ENCODE measurements around the gene COL1A1.

Gene COL1A1

DNA sequence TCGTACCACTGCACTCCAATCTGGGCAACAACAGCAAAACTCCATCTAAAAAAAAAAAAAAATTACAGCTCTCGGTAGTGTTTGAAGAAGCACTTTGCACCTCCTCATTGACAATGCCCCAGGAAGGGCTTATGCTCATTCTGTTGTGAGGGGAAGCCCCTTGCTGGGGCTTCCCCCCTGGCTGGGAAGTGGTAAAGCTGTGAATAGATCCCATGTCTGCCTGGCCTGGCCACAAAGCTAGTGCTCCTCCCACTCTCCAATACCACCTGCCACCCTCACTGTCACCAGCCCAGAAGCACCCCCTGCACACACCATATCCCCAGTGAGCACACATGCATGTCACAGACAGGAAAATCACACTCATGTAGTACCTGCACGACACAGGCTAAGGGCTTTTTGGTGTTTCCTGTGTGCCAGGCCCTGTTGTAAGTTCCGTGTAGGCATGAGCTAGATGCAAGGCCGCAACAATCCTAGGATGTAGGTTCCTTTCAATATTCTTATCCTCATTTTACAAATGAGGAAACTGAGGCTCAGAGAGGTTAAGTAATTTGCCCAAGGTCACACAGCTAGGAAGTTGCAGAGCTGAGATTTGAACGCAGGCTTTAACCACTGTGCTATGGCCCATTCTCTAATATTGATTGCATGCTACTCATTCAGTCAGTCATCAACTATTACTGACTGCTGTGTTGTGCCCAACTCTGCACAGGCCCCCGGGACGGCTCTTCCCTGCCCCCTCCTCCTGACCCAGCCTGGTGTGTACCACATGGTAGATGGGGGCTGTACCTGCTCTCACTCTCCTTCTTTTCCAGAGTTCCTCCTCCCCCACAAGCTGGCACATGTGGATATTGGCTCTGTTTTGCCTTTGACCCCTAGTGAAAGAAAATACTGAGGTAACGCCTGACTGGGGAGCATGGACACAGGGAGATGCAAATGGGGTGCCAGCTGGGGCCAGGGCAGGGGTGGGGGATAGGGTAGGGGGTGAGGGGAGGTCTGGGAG lies 11.9 kb upstream of the COL1A1 start:
- FAIRE-seq = no peak

DNA sequence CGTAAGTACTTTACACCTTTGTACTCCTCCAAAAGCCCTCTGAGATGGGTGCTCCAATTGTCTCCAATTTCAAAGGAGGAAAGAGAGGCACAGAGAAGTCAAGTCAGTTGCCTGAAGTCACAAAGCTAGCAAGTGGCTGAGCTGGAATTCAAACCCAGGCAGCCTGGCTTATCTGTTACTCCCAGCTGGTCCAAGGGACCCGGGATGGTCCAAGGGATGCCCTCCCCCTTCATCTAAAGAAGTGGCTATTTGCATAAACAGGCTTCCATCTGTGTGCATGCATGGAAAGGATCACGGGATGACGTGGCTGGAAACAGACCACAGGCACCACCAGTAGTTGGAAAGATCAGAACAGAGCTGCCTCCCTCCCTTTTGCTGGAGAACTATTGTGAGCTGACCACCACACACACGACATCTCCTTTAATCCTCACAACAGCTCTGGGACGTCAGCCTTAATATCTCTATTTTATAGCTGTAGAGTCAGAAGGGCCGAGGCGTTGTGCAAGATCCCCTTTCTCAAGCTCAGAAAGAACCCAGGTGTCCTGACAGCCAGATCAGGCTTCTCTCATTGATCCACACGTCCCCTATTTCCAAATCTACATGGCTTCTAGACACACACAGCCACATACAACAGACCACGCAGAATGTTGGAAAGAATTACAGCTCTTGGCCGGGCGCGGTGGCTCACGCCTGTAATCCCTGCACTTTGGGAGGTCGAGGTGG lies 10.9 kb upstream of the COL1A1 start:
- no peak for FAIRE-seq

DNA sequence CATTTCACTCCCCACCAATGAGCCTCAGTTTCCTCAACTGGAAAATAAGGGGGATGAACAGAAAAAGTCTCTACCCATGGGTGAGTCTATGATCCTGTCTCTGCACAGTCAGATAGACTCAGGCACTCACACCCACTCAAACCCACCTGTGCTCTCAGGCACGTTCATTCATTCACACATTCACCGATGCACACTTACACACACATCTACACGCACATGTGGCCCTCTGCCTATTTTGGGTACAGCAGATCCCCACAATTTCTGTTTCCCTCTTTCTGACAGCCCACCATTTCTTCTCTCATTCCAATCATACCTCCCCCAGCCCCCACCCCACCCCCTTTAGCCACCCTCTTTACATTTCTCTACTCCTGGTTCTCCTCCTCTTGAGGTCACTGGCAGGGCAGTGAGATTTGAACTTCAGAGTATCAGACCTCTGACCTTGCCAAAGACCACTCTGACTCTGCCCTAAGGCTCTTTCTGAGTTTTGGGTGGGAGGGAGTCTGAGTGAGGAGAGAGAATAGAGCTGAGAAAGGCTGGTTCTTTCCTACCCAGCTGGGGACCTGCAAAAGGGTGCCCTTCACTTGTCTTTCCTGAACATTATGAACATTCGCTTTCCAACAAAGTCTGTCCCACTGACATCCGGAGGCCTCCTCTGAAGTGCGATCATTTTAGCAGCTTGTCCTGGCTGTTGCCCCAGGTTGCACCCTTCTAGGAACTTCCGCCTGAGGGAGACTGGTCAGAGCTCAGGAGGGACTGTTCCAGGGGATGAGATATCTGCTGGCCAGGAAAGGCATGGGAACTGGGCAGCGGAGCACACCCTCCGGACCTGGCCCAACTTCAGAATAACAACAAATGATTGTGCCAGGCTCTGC lies 10.1 kb upstream of the COL1A1 start:
- FAIRE-seq = no peak

DNA sequence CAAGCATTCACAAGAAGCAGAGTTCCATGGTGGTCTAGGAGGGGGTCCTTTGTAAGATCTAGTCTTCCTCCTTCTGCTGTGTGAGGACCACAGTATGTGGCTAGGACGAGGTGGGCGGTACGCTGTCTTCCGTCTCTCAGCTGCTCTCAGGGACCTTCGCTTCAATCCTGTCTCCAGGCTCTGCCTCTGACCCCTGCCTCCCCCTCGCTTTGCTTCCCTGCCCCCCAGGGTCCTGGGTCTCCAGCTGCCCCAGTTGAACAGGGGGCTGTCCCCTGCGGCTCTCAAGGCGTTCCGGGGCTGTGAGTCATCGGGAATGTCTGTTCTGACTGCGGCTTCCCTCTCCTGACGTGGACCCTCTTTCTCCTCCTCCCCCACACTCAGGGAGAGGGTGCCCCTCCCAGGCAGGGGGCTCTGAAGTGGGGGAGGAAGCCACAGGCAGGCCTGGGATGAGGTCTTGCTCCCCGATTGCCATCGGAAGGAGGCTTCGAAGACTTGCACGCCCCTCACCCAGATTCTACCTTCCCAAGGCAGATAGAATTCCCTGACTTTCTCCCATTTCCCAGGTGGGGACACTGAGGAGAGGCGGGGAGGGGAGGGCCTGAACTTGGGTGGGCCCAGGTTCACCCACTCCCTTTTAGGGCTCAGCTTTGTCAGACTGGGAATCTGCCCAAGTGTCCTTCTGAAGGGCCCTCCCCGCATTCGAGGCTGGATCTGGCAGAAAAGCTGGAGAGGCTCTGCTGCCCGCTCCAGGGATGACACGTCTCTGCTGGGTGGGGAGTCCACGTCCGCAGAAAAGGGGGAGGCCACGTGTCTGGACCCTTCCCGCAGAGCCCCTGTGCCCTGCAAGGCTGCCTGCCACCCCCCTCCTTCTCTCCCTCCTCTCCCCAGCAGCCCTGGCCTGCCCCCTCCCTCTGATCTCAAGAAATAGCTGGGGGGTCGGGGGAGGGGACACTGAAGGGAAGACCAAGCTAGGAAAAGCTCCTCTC lies 9.1 kb upstream of the COL1A1 start:
- no peak for FAIRE-seq

DNA sequence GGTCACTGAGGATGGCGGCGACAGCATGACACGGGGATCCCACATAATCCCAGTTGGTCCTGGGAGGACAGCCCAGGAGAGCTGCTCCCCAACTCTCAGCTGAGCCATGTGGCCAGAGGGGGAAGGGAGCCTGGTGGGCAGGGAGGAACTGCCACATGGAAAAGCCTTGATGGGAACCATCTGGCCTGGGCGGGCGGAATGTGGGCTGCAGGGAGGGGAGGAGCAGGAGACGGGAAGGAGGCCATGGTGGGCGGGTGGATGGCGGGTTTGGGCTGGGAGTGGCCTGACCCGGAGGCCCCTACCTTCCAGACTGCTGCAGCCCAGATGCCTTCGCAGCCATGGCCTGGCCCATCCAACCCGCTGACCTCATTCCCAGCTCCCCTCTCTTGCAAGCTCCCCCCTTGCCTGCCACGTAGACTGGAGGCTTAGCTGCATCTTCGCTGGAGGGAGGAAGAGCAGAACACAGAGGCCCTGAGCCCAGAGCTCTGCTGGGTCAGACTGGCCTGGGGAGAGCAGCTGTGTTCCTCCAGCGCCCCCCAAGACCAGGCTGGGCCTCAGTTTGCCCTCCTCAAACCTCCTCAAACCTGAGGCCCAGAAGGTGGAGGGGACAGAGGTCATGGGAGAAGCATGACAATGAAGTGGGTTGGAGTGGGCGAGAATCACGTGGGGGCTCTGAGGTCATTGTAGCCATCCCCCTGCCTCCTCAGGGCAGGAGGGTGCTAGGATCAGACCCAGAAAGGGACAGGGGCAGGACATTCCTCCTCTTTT lies 8.2 kb upstream of the COL1A1 start:
- FAIRE-seq = peak; percentile 41

DNA sequence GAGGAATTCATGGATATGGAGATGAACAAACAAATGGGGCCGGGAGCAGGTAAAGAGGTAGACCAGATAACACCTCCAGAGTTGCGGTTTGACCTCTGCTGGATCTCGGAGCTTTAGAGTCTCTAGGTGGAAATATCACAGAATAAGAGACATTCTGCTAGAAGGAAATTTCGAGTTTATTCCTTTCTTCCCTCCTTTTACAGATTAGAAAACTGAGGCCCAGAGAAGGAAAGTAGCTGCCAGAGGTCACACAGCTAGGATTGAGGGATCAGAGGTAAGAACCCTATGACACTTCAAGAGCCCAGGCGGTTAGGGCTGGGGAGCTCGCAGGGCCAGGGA lies 7.7 kb upstream of the COL1A1 start:
- FAIRE-seq = no peak

DNA sequence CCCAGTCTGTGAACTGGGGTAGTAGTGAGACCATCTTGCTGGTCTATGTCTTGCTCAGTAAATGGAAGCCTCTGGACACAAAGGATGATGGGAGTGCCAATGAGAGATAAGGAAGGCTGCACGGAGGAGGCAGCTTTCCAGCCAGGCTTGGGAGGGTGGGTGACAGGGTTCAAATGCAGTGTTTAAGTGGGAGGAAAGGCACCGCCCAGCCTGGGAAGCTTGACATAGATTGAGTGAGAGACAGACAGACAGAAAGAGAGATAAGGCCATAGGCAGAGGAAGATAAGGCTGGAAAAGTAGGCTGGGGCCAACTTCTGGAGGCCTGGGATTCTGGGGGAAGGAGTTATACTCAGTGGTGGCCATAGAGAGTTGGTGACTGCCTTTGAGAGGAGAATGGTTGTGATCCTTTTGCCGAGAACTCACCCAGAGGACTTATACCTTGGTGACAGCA lies 7.2 kb upstream of the COL1A1 start:
- no peak for FAIRE-seq

DNA sequence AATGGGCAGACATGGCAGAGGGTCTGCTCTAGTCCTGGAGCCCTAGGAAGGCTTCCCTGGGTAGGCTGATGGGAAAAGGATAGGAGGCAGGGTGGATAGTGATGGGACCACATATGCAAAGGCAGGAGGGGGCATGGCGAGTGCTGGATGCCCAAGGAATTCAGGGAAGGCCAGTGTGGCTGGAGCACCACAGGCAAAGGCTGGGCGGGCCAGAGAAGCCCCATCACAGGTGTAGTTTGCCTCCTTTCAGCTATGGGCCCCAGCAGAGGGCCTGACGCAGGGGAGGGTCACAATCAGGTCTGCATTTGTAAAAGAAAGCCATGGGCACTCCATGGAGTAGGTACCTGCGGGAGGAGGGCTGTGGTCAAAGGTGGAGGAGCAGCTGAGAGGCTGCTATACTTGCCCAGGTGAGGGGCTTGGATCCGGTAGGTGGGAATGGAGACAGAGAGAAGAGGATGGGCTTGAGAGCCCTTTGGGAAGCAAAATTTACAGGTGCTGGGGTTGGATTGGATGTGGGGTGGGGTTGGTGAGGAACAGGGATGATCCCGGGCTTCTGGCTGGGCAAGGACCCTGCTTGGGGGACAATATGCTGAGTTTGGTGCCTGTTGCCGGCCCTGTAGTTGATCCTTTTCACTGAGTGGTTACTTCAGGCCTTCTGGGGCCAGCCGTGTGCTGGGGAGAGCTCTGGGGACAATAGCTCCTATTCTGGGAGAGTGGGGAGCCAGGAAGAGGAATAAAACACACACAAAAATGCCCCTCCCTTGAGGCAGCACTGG lies 6.5 kb upstream of the COL1A1 start:
- no peak for FAIRE-seq

DNA sequence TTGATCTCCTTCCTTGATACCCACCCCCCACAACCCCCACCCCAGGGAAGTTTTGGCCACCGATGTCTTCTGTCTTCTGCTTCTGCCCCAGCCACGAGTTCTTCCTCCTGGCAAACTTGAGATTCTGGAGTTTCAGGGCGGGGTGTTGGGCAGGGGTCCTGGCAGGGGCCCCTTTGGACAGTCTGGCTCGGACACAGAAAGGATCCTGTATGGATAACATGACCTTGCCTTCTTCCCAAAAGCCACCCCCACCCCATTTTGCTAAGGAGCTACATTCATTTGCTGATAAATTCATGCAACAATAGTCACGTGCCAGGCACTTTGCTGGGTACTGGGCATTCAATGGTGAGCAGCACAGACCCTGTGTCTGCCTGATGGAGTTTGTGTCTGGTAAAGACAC lies 5.9 kb upstream of the COL1A1 start:
- no peak for FAIRE-seq

DNA sequence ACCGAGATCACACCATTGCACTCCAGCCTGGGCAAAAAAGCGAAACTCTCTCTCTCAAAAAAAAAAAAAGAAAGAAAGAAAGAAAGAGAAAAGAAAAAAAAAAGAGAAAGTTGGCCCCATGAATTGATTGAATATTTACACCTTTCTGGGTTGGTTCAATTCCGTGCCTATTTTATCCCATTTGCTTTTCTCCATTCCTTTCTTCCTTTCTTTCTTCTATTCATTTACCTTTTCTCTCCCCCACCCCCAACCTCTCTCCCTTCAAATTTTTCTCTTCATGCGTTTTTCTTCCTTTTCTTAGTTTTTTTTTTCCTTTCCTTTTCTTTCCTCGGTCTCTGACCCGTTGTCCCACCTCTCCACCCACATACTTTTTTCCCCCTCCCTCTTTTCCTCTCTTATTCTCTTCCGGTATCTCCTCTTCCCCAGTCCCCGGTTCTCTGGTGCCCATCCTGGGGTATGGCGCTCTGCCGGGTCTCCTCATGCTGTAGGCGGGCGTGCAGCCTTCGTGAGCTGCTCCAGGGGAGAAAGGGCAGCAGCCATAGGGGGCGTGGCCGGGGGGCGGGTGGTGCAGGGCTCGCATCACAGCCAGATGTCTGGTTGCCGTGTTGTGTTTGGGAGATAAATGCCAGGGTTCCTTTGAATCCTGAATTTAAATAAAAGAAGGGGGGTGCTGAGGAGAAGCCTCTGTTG lies 5.3 kb upstream of the COL1A1 start:
- no peak for FAIRE-seq

DNA sequence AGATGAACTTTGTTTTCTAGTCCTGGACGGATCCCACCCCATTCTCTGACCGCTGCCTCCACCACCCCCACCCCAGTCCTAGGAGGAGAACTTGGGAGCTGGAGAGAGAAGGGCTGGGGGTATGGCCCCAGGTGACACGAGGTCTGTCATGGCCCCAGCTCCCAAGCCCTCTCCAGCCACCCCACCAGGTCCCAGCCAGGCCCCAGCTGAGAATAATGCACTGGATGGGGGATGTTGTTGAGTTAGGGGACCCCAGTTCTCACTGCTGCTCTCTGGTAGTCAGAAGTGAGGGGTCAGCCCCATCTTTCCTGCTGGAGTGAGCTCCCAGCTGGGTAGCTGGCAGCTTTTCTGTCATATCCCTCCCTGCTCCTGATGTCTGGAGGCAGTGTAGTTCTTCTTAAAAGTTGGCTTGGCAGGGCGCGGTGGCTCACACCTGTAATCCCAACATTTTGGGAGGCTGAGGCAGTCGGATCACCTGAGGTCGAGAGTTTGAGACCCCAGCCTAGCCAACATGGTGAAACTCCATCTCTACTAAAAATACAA lies 4.6 kb upstream of the COL1A1 start:
- no peak for FAIRE-seq

DNA sequence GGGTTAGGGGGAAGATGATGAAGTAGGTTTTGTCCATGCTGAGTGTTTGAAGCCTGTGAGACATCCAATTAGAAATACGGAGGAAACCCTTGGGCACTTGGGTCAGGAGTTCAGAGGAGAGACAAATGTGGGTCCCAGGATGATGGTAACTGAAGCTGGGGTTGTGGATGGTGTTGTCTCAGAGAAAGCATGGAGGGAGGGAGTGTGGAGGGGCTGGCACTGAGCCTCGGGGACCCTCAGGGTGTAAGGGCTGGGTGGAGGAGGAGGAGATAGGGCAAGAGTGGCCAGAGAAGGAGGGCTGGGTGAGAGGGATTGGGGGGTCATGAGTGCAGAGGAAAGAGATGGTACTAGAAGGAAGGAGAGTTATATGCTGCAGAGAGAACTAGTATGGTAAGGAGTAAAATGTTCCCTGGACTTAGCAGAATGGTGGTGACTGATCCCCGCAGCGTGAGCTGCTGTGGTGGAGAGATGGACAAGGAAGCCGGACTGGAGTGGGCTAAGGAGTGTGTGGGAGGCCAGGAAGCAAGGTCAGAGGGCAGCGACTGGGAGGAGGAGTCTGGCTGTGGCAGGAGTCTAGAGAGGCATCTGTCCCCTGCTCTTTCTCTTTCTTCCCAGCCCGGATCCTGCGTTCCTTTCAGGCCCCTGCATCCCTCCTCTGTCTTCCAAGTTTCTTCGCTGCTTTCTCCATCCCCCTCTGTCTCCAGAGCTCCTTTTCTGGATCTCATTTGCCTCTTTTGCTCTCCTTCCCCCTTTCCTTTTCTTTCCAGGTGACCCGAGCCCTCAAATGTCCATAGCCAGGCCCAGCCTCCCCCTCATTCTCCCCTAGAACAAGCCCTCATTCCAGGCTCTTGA lies 3.9 kb upstream of the COL1A1 start:
- no peak for FAIRE-seq

DNA sequence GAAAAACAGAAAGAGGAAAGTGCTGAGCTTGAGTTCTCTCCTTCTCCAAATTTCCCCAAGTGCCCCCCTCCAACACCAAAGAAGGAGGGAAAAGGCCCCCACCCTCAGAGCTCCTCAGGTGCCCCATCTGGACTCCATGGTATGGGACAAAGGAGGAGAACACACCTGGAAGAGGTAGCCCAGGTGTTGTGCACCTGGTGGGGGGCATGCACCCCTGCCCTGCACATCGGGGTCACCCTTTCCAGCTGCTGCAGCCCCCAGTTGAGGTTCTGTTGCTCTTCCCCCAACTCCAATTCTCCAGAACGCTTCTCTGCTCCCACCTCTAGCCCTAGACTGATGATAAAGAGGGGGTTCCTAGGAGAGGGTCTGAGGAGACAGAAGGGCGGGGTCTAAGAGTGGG lies 3.0 kb upstream of the COL1A1 start:
- FAIRE-seq = no peak

DNA sequence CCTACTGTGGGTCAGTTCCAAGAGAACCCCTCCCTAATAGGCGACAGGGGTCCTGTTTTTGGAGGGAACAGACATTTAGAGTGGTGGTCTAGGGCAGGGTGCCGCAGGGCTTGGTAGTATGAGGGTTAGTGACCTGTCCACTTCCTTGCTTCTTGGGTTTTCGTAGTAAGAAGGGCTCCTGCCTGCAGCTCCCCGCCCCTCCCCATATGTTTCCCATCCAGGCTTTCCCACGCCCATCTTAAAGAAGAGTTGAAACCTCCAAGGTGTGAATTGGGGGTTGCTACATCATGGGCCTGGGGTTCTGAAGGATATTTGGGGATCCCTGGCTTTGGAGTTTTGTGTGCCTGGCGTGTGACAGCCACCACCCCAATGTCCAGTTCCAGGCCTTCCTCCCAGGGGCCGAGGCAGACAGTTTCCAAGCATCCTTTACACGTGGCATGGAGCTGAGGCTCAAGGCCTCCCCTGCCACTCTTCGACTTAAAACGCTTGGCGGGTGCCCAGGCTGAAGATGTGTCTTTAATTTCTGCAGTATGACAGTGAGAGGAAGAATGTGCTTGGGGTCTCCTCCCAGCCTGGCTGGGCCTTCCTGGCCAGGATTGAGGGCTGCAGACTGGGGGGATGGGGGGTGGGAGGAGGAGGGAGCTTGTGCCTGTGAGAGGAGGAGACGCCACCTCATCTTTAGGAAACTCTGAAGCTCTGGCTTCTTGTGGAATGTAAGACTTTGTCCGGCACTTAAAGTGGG lies 2.3 kb upstream of the COL1A1 start:
- FAIRE-seq = no peak

DNA sequence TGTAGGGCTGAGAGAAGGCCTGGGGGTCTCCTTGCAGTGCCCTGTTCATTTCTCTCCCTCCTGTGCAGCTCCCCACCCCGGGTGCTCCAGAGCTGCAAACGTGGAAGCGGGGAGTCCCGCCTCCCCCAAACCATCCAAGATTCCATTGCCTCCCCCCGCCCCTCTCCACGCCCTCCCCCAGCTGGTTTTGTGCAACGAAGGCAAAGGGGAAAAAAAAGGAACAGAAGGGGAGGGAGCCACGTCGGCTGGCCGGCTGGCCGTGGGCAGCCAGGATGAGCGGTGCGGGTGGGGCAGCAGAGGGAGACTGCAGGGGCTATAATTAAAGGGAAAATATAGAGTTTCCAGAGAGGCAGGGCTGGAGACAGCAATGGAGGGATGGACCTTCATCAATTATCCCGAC lies 1.7 kb upstream of the COL1A1 start:
- no peak for FAIRE-seq

DNA sequence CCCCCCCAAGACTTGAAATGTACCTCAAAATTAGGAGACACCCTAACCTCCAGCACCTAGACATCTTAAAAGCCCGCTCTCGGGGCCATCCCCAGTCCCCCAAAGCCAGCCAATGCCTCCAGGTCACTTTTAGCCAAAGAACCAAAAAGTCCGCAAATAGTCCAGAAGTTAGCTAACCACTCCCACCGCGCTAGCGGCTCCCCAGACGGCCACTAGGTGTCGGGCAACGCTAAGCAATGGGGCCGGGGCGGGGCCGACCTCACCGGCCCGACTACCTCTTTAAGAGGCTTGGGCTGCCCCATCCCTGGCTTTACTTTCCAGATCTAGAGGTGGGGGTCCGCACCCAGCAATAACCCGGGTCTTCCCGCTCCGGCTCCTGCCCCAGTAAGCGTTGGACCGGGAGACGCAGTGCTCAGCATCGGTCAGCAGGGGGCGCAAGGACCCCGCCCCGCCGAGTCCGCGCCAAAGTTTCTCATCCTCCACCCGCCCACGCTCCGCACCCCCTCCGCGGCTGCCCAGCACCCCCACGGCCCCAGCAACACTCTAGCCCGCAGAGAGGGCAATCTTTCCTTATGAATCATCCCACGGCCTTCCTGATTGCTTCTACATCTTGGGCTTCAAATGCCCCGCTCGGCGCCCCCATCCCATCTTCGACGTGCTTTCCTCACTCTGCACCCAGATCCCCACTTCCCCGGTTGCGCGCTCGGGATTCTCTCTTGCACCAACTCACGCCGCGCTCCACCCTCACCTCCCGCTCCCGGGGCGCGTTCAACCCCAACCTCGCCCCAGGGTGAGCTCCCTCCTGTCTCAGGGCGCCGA lies 765 bp downstream of the COL1A1 start:
- no peak for FAIRE-seq

All from TTC549 (cell line).